Measurements from ENCODE around the gene MBNL2.

The MBNL2 gene

DNA sequence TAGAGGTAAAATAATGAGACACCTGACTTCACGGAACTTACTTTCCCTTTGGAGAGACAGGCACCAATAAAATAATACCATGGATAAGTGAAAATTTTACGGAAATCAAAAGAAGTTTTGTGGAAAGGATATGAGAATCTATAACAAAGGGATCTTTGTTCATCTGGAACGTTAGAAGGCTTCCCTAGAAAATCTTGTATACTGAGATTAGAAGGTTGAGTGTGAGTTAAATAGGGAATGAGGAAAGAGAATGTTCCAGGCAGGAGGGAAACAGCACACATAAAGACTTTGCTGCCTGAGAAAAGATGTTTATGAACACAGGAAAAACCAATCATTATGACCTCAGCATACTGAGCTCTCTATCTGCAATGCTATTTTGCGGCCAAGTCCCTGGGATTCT lies 192.3 kb downstream of the MBNL2 start:
- H3K4me3 ChIP-seq (ENCODE audit: low read depth, low read length), result no peak overlapping the region
- TF ChIP-seq, protein P1, sequence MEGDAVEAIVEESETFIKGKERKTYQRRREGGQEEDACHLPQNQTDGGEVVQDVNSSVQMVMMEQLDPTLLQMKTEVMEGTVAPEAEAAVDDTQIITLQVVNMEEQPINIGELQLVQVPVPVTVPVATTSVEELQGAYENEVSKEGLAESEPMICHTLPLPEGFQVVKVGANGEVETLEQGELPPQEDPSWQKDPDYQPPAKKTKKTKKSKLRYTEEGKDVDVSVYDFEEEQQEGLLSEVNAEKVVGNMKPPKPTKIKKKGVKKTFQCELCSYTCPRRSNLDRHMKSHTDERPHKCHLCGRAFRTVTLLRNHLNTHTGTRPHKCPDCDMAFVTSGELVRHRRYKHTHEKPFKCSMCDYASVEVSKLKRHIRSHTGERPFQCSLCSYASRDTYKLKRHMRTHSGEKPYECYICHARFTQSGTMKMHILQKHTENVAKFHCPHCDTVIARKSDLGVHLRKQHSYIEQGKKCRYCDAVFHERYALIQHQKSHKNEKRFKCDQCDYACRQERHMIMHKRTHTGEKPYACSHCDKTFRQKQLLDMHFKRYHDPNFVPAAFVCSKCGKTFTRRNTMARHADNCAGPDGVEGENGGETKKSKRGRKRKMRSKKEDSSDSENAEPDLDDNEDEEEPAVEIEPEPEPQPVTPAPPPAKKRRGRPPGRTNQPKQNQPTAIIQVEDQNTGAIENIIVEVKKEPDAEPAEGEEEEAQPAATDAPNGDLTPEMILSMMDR (IDR thresholded peaks at IDR 0.05; ENCODE audit: low read depth, low read length), result no peak

DNA sequence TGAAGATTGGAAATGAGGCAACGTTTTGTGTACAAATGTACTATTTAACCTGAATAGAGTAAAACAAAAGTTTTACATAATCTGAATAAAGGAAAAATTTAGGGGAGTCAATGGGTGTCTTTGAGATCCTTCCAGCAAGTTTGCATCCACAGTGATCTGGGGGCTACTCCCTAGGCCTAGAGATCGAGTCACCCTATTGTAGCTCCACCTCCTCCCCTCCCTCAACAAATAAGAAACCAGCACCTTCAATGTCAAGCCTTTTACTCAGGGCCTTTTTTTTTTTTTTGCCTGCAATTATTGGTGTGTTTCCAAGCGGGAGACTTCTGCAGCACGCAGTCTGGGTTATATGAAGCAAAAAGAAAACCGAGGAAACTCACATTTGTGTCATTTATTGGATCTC lies 195.6 kb downstream of the MBNL2 start:
- TF ChIP-seq, protein P1 (IDR thresholded peaks at IDR 0.05; ENCODE audit: low read depth, low read length), result no peak
- H3K4me3 ChIP-seq (ENCODE audit: low read depth, low read length), result no peak overlapping the region

DNA sequence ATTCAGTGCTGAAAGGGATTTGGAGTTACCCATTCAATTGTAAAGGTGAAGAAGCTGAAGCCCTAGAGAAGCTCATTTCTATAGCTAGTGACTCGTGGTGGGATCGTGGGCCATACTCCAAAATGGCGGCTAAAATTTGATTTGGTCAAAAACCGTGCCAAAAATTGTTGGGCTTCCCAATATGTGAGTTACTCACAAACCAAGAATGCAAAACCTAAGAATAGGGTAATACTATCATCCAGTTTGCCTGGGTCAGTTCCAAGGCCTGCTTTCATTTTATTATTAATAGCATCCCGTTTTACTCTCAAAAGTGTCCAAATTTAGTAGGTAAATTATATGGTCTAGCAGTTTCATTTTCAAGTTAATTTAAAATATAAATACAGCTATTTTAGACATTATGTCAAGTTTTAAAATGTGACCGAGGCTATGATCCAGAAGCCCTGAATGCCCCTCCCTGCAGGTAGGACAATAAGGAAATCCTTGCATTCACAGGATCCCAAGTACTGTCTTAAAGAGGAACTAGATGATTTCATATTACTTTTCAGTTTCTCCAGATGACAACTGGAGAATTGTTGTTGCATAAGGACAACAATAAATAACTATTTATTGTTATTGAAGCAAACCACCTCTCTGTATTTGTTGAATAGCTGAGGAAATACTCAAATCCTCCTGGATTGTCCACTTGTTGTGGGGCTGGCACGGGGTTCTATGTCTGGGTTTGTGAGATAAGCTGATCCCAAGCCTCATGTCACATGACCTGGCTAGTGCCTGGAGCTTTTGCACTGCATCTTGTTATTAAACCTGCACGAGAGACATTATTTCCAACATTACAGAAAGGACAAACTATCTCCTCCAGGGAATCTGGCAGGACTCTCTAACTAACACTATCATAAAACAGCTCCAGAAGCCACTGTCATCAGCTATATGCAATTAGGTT lies 200.3 kb downstream of the MBNL2 start:
- TF ChIP-seq, protein P1 (IDR thresholded peaks at IDR 0.05; ENCODE audit: low read depth, low read length), result no peak

DNA sequence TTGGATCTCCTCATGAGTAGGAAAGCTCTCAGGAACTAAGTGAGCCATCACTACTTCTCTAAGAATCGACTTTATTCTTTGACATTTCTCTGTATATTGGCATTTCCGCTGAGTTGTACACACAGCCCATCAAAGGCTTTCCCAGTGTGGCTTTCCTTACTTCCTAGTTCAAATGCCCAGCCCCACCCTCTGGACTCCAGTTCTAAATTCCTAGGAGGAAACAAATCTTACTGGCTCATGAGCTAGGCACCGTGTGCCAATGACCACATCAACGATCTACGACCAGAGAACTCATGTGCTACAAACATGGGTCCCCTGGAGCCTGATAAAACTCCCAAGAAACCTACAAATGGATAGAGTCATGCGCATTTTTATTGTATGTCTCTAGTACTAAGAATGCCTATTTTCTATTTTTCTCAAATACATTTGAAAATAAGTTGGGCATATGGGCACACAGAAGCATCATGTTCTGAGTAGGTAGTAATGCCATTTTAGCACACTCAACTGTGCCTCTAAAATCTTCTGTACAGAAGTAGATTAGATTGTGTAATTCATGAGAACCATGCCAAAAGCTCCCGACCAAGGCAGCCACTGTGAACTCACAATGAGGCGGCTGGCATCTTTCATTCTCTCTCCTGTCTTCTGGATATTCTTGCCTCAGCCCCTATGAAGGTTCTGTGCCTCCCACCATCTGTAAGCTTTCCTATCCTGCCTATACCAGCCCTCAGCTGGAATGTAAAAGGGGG lies 201.3 kb downstream of the MBNL2 start:
- TF ChIP-seq, protein P1 (IDR thresholded peaks at IDR 0.05; ENCODE audit: low read depth, low read length), result no peak
- H3K4me3 ChIP-seq (ENCODE audit: low read depth, low read length), result no peak overlapping the region

More for the DNA sequence above, 200.3 kb downstream of the MBNL2 start:
- H3K4me3 ChIP-seq (ENCODE audit: low read depth, low read length), result no peak overlapping the region

DNA sequence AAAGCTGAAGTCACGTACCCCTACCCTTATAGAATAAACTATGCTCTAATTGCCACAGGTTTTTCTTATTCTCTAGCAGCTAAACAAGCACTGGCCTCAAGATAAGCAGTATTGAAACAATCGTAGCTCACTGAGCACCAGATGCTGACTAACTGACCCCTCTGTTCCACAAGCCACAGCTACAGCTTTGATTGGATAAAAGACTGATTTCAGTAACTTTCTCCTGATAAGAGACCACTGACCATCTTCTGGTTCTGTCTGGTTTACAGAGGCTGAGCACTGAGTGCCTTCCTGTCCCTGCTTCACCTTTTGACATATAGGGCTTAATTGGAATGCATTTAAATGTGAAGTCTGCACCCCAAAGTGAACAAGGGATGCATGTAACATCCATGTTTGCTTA lies 203.5 kb downstream of the MBNL2 start:
- no peak overlapping the region for H3K4me3 ChIP-seq (ENCODE audit: low read depth, low read length)

DNA sequence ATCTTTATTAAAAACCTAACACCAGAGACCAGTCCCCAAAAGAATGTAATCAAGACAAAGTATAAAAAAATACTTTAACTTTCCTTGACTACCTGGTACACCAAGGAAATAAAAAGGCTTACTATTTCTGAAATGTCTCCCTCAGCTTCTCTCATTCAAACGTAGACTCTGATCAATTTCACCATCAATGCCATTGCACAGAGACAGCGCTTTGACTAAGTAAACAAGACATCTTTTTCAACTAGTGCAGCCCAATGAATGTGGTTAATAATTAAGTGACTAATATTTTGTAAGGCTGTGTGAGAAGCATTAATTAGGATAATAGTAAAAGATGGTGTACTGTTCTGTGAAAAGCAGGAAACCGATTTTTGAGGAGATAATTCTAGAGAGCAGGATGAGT lies 204.6 kb downstream of the MBNL2 start:
- TF ChIP-seq, protein P1 (IDR thresholded peaks at IDR 0.05; ENCODE audit: low read depth, low read length), result no peak
- no peak overlapping the region for H3K4me3 ChIP-seq (ENCODE audit: low read depth, low read length)

More for the DNA sequence above, 203.5 kb downstream of the MBNL2 start:
- TF ChIP-seq, protein P1 (IDR thresholded peaks at IDR 0.05; ENCODE audit: low read depth, low read length), result no peak

DNA sequence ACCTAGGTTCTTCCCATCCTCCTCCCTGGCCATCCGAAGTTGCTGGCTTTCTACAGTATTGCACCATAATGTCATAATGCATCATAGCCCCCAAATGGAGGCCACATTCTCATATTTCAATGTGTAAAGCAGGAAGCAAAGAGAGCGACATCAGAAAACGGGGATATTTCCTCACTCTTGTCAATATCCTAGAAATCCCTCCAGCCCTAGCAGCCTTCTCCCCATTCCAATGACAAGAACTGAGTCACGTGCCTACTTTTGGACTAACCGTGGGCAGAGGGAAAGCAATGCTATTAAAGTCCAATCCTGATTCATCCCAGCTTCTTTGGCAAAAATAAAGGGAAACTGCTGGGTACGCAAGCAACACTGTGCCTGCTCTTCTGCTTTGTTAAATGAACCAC lies 207.5 kb downstream of the MBNL2 start:
- TF ChIP-seq, protein P1 (IDR thresholded peaks at IDR 0.05; ENCODE audit: low read depth, low read length), result no peak
- H3K4me3 ChIP-seq (ENCODE audit: low read depth, low read length), result peak overlapping the region; percentile 27; the same call in 1 of the 2 replicates
